GM13976 (cell line): ENCODE results near the gene SPATA31D1.

ENCODE experiments used
- DNase-seq: peaks from one replicate; pipeline ENCODE4 v3.0.0; 2012; ENCODE audit warnings: low spot score
- in situ Hi-C: fragments of 300-500 bp; cut with MboI; formaldehyde crosslinking; loops from one replicate; pipeline ENCODE4 v1.12.0; 2022; ENCODE audit warnings: low sequenced_read_pairs, mixed read lengths, inconsistent platforms; ENCODE audit not compliant: unreplicated experiment
- TF ChIP-seq, protein P1 (sequence below): IDR thresholded peaks from 2 replicates; pipeline ENCODE4 v1.5.1; 2012; ENCODE audit warnings: borderline replicate concordance, mild to moderate bottlenecking; ENCODE audit not compliant: insufficient read depth; ENCODE audit errors: extremely low read depth, missing control alignments, control extremely low read depth

Gene SPATA31D1

GRCh38 chr9:82020331-82020730 is 31.8 kb downstream of the SPATA31D1 start:
- in situ Hi-C loops: no loop called here
- DNase-seq: no peak
- TF ChIP-seq, protein P1, sequence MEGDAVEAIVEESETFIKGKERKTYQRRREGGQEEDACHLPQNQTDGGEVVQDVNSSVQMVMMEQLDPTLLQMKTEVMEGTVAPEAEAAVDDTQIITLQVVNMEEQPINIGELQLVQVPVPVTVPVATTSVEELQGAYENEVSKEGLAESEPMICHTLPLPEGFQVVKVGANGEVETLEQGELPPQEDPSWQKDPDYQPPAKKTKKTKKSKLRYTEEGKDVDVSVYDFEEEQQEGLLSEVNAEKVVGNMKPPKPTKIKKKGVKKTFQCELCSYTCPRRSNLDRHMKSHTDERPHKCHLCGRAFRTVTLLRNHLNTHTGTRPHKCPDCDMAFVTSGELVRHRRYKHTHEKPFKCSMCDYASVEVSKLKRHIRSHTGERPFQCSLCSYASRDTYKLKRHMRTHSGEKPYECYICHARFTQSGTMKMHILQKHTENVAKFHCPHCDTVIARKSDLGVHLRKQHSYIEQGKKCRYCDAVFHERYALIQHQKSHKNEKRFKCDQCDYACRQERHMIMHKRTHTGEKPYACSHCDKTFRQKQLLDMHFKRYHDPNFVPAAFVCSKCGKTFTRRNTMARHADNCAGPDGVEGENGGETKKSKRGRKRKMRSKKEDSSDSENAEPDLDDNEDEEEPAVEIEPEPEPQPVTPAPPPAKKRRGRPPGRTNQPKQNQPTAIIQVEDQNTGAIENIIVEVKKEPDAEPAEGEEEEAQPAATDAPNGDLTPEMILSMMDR: no peak

DNA sequence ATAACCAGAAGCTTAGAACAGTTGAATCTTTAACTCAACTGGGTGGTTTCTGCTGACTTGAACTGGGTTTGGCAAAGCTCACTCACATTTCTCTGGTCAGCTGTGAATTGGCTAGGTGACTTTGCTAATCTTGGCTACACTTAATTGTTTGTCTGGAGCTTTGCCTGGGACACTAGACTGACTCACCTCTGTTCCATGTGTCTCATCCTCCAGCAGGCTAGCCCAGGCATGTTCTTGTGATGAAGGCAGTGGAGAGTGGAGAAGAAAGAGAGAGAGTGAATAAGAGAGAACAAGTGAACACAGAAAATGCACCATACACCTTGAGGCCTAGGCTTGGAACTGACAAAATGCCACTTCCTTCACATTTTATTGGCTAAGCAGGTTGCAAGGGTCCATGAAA is 32.6 kb downstream of the SPATA31D1 start:
- no peak for DNase-seq
- in situ Hi-C loops: no loop called here
- TF ChIP-seq, protein P1: no peak

DNA sequence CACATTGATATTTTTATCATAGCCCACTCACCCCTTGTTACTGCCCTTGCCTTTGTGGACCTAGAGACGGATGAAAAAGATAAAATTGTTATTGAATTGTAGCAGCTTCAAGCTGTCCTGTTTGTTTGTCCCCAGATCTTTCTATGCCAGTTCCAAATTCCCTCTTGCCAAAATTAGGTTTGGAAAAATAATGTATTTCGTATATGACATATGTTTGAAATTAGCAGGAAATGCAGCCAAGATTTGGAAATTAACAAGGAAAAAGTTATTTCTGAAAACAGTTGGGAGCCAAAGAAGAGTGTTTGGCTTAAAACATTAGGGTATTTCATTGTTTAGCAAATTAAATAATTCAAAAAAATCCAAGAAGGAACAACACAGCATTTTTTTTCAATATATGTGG is 33.5 kb downstream of the SPATA31D1 start:
- in situ Hi-C loops: no loop called here

GRCh38 chr9:82024908-82025307 is 36.3 kb downstream of the SPATA31D1 start:
- no peak for DNase-seq
- TF ChIP-seq, protein P1: no peak
- in situ Hi-C loops: no loop called here

More for the DNA sequence above, 33.5 kb downstream of the SPATA31D1 start:
- DNase-seq: no peak
- TF ChIP-seq, protein P1: no peak

DNA sequence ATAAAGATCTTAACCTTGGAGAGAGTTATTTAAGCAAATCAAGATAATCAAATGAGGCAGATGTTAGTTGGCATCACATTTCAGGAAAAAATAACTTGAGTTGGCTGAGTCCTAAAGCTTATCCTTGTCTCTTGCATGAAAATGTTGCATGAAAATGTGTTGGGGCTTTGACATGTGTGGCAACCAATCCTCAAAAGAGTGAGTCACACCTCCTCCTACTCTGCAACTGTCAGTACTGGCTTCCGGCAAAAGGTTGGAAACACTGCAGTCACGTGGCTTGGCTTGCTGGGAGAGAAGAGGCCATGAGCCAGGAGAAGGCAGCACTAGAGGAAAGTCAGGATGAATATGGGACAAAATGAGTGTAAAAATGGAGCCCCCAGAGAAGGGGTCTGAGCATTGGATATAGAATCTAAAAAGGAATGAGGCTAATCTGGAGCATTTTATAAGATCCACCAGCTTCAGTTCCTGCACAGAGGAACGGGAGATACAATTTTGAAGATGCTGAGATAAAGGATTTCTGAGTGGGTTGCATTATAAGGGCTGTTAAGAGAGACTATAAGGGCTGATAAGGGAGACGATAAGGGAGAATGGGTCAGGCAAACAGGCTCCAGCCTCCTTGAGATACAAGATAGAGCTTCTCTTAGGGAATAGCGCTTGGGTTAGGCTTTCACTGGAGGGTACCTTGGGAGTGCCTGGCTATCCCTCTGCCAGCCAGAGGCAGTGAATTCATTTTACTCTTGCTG is 43.1 kb downstream of the SPATA31D1 start:
- TF ChIP-seq, protein P1: no peak
- no peak for DNase-seq
- in situ Hi-C loops: no loop called here

DNA sequence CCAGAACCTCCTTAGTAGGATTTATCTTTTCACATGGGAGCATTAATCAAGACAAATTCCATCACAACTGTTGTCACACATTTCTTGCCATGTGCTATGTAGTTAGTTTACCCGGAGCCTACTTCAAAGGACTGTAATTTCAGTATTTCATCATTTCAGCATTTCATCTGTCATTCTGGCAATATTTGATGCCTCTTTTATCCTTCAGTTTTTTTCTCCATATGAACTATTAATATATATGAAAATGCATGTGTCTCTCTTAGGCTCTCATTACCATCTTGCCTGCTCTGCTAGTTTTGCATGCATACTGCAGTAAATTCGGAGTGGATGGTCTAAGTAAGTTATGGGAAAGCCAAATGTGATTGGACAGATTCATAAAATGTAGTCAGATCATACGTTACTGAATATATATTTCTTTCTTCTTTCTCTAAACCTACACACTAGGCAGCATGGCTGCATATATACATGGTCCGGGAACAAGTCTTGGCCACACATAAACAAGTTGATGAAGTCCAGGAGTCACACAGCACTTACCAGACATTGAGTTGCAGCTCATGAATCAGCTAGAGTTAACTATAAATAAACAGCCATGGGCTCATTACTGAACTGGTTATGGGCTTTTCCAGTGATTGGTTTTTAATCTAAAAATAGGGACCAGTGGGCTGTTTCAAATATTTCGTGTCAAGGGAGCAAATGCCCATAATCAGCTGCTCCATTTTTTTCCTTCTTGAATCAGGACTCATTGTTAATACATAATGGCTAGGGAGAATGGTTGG is 46.6 kb downstream of the SPATA31D1 start:
- in situ Hi-C loops: no loop called here
- TF ChIP-seq, protein P1: no peak
- no peak for DNase-seq
